Measurements from ENCODE around the gene KIAA1549. TPM values are rescaled to one million over a fixed set of nuclear protein-coding genes. Genes with fewer than 3 reads are reported as not detected.

The KIAA1549 gene
- total RNA-seq: 0.56 and 0.58 TPM in 2 replicates

DNA sequence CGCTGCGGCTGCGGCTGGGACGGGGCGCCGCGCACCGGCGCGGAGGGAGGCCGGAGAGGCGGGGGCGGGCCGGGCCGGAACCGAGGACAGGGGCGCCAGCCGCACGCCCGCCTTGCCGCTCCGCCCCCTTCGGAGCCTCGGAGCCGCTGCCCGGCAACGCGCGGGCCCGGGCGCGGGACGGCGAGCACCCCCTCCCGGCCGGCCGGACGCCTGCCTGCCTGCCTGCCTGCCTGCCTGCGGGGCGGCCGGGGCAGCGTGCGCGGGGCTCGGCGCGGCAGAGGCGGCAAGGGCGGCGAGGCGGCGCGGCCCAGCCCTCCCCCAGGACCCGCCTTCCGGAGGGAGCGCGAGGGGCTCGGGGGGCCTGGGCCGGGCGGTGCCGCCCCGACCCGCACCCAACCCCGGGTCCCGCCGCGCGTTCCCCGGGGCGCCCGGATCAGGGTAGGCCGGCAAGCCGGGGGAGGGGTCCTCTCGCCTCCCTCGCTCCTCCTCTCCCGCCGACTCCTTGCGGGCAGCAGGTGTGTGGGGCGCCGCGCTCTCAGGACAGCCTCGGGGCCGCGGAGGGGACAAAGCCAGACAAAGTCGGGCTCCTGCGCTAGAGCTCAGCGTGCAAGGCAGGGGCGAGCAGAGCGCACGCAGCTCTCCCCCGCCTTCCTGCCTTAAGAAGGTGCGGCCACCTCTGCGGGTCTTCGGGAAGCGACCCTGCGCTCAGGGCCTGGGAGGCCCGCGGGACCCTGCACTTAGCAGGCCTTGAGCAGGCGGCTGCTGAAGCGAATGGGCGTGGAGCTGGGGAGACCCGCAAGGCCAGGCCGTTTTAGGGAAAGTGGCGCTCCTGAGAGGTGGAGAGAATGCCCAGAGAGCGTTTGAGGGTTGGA lies at the start of gene KIAA1549:
Gene KIAA1549, minus strand, starts transcription at position 58 of the 872 bp plus-strand sequence. CDS start 120 bp downstream, outside the sequence.

DNA sequence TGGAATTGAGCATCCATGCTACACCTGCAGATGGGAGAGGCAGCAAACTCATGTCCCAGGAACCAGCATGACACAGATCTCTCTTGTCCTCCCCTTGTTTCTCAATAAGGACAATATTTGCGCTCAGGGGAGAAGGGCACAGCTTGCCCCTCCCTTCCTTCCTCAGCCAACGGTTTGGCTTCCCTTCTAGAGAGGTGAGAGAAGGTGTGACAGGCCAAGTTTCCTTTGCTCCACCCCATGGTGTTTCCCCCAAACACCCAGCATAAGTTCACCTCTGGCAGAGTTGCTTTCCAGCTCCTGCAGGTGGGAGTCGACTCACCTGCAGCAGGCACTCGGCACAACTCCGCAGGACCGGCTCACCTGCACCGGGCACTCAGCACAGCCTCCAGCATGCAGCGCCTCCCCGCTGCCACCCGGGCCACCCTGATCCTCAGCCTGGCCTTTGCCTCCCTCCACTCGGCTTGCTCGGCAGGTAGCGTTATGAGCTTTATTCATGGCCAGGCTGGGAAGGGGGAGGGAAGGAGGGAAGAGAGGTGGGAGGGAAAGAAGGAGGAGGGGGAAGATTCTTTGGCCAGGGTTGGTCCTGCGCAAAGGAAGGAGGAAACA lies 183.4 kb downstream of the KIAA1549 start, which contains the start of the genes ATP6V0A4 and TMEM213:
Gene ATP6V0A4, minus strand, starts transcription at position 482 of the 606 bp plus-strand sequence. CDS start 26,949 bp downstream, outside the sequence.
Gene TMEM213, plus strand, starts transcription at position 280 of the 606 bp plus-strand sequence. Its CDS starts 111 bp downstream, at position 391.

Other genes starting within 250 kb of the KIAA1549 start
- gene TMEM213, start 183.4 kb downstream of the KIAA1549 start, total RNA-seq: not detected in 2 replicates
- under 0.01 and 0.28 TPM in 2 replicates for gene ATP6V0A4, start 183.2 kb downstream of the KIAA1549 start, total RNA-seq
- 12.7 and 13.5 TPM in 2 replicates for gene ZC3HAV1L, start 54.7 kb upstream of the KIAA1549 start, total RNA-seq
- 25.9 and 36.2 TPM in 2 replicates for gene ZC3HAV1, start 128.3 kb upstream of the KIAA1549 start, total RNA-seq
- gene UBN2, start 249.8 kb upstream of the KIAA1549 start, total RNA-seq: 2.7 and 6.2 TPM in 2 replicates

All from regular cardiac myocyte (primary cell).